GM12878 (cell line): ENCODE measurements around the gene SKOR2. TPM values are rescaled to one million over a fixed set of nuclear protein-coding genes. Genes with fewer than 3 reads are reported as not detected.

Experiments
- BCL11A ChIP-seq: IDR thresholded peaks from 2 replicates; pipeline ENCODE4 v1.6.1; 2011; ENCODE audit warnings: low read depth, low read length
- MAX ChIP-seq: IDR thresholded peaks from 2 replicates; pipeline ENCODE4 v1.6.1; 2012; ENCODE audit warnings: low read depth, low read length, improper control_type of control experiment
- MTA2 ChIP-seq: fragments of 450-650 bp; IDR thresholded peaks from 2 replicates; pipeline ENCODE4 v1.6.1; 2016; ENCODE audit warnings: low read depth, mild to moderate bottlenecking, moderate library complexity
- PBX3 ChIP-seq: IDR thresholded peaks from 2 replicates; pipeline ENCODE4 v1.6.1; 2011; ENCODE audit warnings: mild to moderate bottlenecking, low read depth, low read length, moderate library complexity; ENCODE audit not compliant: insufficient replicate concordance
- RCOR1 ChIP-seq: conservative IDR thresholded peaks from 2 replicates; pipeline ENCODE4 v1.6.1; 2012; ENCODE audit warnings: low read depth, low read length, improper control_type of control experiment
- TCF3 ChIP-seq: IDR thresholded peaks from 2 replicates; pipeline ENCODE4 v1.6.1; 2012; ENCODE audit warnings: low read depth, mild to moderate bottlenecking, low read length, borderline replicate concordance; ENCODE audit not compliant: insufficient read depth
- ZSCAN29 ChIP-seq: fragments of 450-650 bp; IDR thresholded peaks from 2 replicates; pipeline ENCODE4 v1.6.1; 2017; ENCODE audit warnings: mild to moderate bottlenecking, moderate library complexity
- polyA plus RNA-seq, 11 experiments: library from polyadenylated mRNA; depleted of rRNA in 4 of 11; unstranded in 6 of 11; stranded (reverse) in 5 of 11; fragments of >200 nt; fragmentation: Nextera tagmentation in 4 of 11; fragmentation: Illumina TruSeq in 1 of 11; extraction: Ambion mirVana in 4 of 11; extraction: Trizol in 1 of 11; gene quantifications; 1 replicate in 1 of 11; 2 replicates in 10 of 11; pipeline versions ENCODE4 v1.2.1 to v1.2.3, GENCODE V29; 2011 to 2016; ENCODE audit warnings: inconsistent platforms in 2 of 11, missing spikeins in 2 of 11, low read depth in 1 of 11
- total RNA-seq, 4 experiments: library from RNA; depleted of rRNA in 3 of 4; stranded (reverse); fragments of >200 nt in 3 of 4; fragmentation: Illumina TruSeq in 1 of 4; extraction: Trizol in 1 of 4; gene quantifications; 2 replicates each; pipeline versions ENCODE4 v1.2.1 to v1.2.3, GENCODE V29; 2013 to 2021
- TF ChIP-seq, protein P1 (sequence below): fragments of 150-350 bp; IDR thresholded peaks from 2 replicates; pipeline ENCODE4 v1.6.1; 2016; ENCODE audit warnings: low read depth, low read length

The SKOR2 gene
- total and polyA plus RNA-seq, 10 of the 15 experiments (the other 5 are each of a cell fraction or from before 2014, with no cell fraction given) = not detected

- TF ChIP-seq PBX3 (peak; percentile 58), RCOR1 (no peak), TCF3 (no peak), MTA2 (peak; percentile 54; the same call in 1 of the 2 replicates), BCL11A (peak; percentile 18; the same call in 1 of the 2 replicates), MAX (no peak), ZSCAN29 (no peak)
- TF ChIP-seq, protein P1, sequence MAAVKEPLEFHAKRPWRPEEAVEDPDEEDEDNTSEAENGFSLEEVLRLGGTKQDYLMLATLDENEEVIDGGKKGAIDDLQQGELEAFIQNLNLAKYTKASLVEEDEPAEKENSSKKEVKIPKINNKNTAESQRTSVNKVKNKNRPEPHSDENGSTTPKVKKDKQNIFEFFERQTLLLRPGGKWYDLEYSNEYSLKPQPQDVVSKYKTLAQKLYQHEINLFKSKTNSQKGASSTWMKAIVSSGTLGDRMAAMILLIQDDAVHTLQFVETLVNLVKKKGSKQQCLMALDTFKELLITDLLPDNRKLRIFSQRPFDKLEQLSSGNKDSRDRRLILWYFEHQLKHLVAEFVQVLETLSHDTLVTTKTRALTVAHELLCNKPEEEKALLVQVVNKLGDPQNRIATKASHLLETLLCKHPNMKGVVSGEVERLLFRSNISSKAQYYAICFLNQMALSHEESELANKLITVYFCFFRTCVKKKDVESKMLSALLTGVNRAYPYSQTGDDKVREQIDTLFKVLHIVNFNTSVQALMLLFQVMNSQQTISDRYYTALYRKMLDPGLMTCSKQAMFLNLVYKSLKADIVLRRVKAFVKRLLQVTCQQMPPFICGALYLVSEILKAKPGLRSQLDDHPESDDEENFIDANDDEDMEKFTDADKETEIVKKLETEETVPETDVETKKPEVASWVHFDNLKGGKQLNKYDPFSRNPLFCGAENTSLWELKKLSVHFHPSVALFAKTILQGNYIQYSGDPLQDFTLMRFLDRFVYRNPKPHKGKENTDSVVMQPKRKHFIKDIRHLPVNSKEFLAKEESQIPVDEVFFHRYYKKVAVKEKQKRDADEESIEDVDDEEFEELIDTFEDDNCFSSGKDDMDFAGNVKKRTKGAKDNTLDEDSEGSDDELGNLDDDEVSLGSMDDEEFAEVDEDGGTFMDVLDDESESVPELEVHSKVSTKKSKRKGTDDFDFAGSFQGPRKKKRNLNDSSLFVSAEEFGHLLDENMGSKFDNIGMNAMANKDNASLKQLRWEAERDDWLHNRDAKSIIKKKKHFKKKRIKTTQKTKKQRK = no peak
- TF ChIP-seq, all 136 proteins: peak for 16
These were observed 88.2 kb downstream of the SKOR2 start (continued) for GRCh38 chr18:47163241-47163640.
